Measurements from ENCODE around the gene ZNF787.
"Not testable (repeated sequence)": the region's sequence is repeated elsewhere in the genome, so short reads cannot be mapped to it uniquely, and the experiment has no call there.

ZNF787 gene

DNA sequence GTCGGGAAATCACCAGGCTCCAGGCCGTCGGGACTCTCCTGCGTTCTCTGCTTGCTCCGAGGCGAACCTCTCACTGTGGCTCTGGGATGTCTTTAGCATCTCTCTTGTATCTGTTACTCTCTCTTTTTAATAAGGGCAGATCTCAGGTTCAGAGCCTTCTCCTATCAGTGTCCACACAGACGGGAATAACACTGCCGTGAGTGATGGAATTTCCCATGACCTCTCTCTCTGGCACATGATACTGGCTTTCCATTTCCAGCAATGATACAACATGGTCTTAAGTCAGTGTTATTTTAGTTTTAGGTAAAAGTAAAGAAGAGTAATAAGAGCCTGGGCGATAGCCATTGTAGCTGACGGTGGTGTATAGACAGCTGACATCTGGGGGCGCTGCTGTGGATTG lies 29.3 kb upstream of the ZNF787 start:
- DNase-seq = no peak
- peaks cover 42% of the 10 kb centered on the region for H3K79me2 ChIP-seq (ENCODE audit: insufficient read depth, low read length)
- ATAC-seq (ENCODE audit: insufficient read depth, low read depth) = no peak
- H3K27me3 ChIP-seq (ENCODE audit: insufficient read depth, low read length, poor library complexity) = no peaks in the 10 kb centered on the region
- H2AFZ ChIP-seq (ENCODE audit: low read depth, low read length) = no peak overlapping the region
- H3K9me3 ChIP-seq (ENCODE audit: insufficient read depth, low read length, severe bottlenecking) = no peaks in the 10 kb centered on the region
- H3K9ac ChIP-seq (ENCODE audit: low read depth, low read length) = no peak overlapping the region
- no peaks in the 10 kb centered on the region for H3K4me1 ChIP-seq (ENCODE audit: insufficient read depth, low read length)
- peaks cover 61% of the 10 kb centered on the region for H3K36me3 ChIP-seq (ENCODE audit: insufficient read depth, low read length)
- TF ChIP-seq, protein P1, sequence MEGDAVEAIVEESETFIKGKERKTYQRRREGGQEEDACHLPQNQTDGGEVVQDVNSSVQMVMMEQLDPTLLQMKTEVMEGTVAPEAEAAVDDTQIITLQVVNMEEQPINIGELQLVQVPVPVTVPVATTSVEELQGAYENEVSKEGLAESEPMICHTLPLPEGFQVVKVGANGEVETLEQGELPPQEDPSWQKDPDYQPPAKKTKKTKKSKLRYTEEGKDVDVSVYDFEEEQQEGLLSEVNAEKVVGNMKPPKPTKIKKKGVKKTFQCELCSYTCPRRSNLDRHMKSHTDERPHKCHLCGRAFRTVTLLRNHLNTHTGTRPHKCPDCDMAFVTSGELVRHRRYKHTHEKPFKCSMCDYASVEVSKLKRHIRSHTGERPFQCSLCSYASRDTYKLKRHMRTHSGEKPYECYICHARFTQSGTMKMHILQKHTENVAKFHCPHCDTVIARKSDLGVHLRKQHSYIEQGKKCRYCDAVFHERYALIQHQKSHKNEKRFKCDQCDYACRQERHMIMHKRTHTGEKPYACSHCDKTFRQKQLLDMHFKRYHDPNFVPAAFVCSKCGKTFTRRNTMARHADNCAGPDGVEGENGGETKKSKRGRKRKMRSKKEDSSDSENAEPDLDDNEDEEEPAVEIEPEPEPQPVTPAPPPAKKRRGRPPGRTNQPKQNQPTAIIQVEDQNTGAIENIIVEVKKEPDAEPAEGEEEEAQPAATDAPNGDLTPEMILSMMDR (IDR thresholded peaks at IDR 0.05; ENCODE audit: borderline replicate concordance, extremely low read depth, low read length, poor library complexity, severe bottlenecking) = no peak
- TF ChIP-seq EZH2 (IDR thresholded peaks at IDR 0.05; ENCODE audit: borderline replicate concordance, low read depth, low read length, severe bottlenecking) = no peak
- peaks cover 52% of the 10 kb centered on the region for H4K20me1 ChIP-seq (ENCODE audit: insufficient read depth, low read length)
- no peak overlapping the region for H3K4me2 ChIP-seq (ENCODE audit: insufficient read depth, low read length)
- H3K4me3 ChIP-seq (ENCODE audit: low read depth in 1 of 2, low read length in 2 of 2) = no peak overlapping the region
- H3K27ac ChIP-seq (ENCODE audit: low read length) = no peak overlapping the region

DNA sequence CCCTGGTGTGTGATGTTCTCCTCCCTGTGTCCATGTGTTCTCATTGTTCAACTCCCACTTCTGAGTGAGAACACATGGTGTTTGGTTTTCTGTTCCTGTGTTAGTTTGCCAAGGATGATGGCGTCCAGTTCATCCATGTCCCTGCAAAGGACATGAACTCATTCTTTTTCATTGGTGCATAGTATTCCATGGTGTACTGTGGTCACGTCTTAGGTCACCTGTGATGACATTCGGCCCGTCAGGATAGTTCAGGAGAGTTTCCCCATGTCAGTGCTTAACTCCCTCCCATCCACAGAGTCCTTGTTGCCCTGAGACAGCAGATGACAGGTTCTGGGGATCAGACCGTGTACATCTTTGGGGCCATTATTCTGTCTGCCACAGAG lies 28.6 kb upstream of the ZNF787 start:
- Histone ChIP-seq H3K27ac (ENCODE audit: low read length) (no peak overlapping the region), H3K4me2 (ENCODE audit: insufficient read depth, low read length) (no peak overlapping the region), H2AFZ (ENCODE audit: low read depth, low read length) (no peak overlapping the region), H4K20me1 (ENCODE audit: insufficient read depth, low read length) (peaks cover 50% of the 10 kb centered on the region), H3K9me3 (ENCODE audit: insufficient read depth, low read length, severe bottlenecking) (no peaks in the 10 kb centered on the region), H3K4me1 (ENCODE audit: insufficient read depth, low read length) (peaks cover 3% of the 10 kb centered on the region; the same call in 1 of the 2 replicates), H3K4me3 (ENCODE audit: low read depth in 1 of 2, low read length in 2 of 2) (no peak overlapping the region), H3K36me3 (ENCODE audit: insufficient read depth, low read length) (peaks cover 53% of the 10 kb centered on the region), H3K27me3 (ENCODE audit: insufficient read depth, low read length, poor library complexity) (no peaks in the 10 kb centered on the region), H3K9ac (ENCODE audit: low read depth, low read length) (no peak overlapping the region), H3K79me2 (ENCODE audit: insufficient read depth, low read length) (peaks cover 48% of the 10 kb centered on the region)
- TF ChIP-seq, protein P1 (IDR thresholded peaks at IDR 0.05; ENCODE audit: borderline replicate concordance, extremely low read depth, low read length, poor library complexity, severe bottlenecking) = no peak
- TF ChIP-seq EZH2 (IDR thresholded peaks at IDR 0.05; ENCODE audit: borderline replicate concordance, low read depth, low read length, severe bottlenecking) = no peak
- ATAC-seq (ENCODE audit: insufficient read depth, low read depth) (no peak), DNase-seq (no peak)

DNA sequence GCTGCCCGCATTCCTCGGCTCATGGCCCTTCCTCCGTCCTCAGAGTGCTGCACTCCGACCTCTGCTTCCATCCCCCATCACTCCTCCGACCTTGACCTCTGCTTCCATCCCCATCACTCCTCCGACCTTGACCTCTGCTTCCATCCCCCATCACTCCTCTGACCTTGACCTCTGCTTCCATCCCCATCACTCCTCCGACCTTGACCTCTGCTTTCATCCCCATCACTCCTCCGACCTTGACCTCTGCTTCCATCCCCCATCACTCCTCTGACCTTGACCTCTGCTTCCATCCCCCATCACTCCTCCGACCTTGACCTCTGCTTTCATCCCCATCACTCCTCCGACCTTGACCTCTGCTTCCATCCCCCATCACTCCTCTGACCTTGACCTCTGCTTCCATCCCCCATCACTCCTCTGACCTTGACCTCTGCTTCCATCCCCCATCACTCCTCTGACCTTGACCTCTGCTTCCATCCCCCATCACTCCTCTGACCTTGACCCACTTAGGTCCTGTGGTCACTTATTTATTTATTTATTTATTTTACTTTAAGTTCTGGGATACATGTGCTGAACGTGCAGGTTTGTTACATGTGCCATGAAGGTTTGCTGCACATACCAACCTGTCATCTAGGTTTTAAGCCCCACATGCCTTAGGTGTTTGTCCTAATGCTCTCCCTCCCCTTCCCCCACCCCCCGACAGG lies 28.0 kb upstream of the ZNF787 start:
- Histone ChIP-seq H3K79me2 (ENCODE audit: insufficient read depth, low read length) (peaks cover 53% of the 10 kb centered on the region), H3K36me3 (ENCODE audit: insufficient read depth, low read length) (peaks cover 50% of the 10 kb centered on the region), H4K20me1 (ENCODE audit: insufficient read depth, low read length) (peaks cover 47% of the 10 kb centered on the region)
- not testable (repeated sequence) for H3K4me1 ChIP-seq (ENCODE audit: insufficient read depth, low read length); H2AFZ ChIP-seq (ENCODE audit: low read depth, low read length); H3K4me2 ChIP-seq (ENCODE audit: insufficient read depth, low read length); H3K4me3 ChIP-seq (ENCODE audit: low read depth in 1 of 2, low read length in 2 of 2); DNase-seq; H3K9me3 ChIP-seq (ENCODE audit: insufficient read depth, low read length, severe bottlenecking); H3K27me3 ChIP-seq (ENCODE audit: insufficient read depth, low read length, poor library complexity); H3K9ac ChIP-seq (ENCODE audit: low read depth, low read length); H3K27ac ChIP-seq (ENCODE audit: low read length); ATAC-seq (ENCODE audit: insufficient read depth, low read depth)

DNA sequence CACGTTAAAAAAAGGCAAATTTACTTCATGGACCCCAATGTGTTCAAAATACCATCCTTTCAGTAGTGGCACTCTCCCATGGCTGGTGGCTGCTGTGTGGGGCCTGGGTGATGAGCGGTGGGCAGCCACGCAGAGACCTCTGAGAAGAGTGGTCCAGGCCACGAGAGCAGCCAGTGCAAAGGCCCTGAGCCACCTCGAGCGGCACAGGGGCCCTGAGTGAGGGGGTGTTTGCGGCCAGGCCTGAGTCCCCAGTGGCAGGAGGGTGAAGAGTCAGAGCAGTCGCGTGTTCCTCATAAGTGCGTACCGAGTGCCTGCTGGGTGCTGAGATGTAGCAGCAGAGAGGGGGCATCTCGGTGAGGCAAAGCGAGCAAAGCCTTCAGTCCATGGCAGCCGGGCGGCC lies 27.0 kb upstream of the ZNF787 start:
- peaks cover 18% of the 10 kb centered on the region for H3K4me1 ChIP-seq (ENCODE audit: insufficient read depth, low read length)
- H3K4me3 ChIP-seq (ENCODE audit: low read depth in 1 of 2, low read length in 2 of 2) = no peak overlapping the region
- no peak overlapping the region for H3K4me2 ChIP-seq (ENCODE audit: insufficient read depth, low read length)
- TF ChIP-seq EZH2 (IDR thresholded peaks at IDR 0.05; ENCODE audit: borderline replicate concordance, low read depth, low read length, severe bottlenecking) = no peak
- TF ChIP-seq, protein P1 (IDR thresholded peaks at IDR 0.05; ENCODE audit: borderline replicate concordance, extremely low read depth, low read length, poor library complexity, severe bottlenecking) = no peak
- H2AFZ ChIP-seq (ENCODE audit: low read depth, low read length) = no peak overlapping the region
- H3K36me3 ChIP-seq (ENCODE audit: insufficient read depth, low read length) = peaks cover 43% of the 10 kb centered on the region
- H3K79me2 ChIP-seq (ENCODE audit: insufficient read depth, low read length) = peaks cover 61% of the 10 kb centered on the region
- no peak overlapping the region for H3K9ac ChIP-seq (ENCODE audit: low read depth, low read length)
- H3K27me3 ChIP-seq (ENCODE audit: insufficient read depth, low read length, poor library complexity) = no peaks in the 10 kb centered on the region
- peaks cover 42% of the 10 kb centered on the region for H4K20me1 ChIP-seq (ENCODE audit: insufficient read depth, low read length)
- H3K9me3 ChIP-seq (ENCODE audit: insufficient read depth, low read length, severe bottlenecking) = no peaks in the 10 kb centered on the region
- no peak overlapping the region for H3K27ac ChIP-seq (ENCODE audit: low read length)
- DNase-seq (no peak), ATAC-seq (ENCODE audit: insufficient read depth, low read depth) (no peak; the same call in 2 of the 3 replicates)
